Measurements from ENCODE around the gene ENPP1.
A peak's percentile ranks its signal among the peaks of the same experiment; 100 is the strongest.

ENPP1 gene

DNA sequence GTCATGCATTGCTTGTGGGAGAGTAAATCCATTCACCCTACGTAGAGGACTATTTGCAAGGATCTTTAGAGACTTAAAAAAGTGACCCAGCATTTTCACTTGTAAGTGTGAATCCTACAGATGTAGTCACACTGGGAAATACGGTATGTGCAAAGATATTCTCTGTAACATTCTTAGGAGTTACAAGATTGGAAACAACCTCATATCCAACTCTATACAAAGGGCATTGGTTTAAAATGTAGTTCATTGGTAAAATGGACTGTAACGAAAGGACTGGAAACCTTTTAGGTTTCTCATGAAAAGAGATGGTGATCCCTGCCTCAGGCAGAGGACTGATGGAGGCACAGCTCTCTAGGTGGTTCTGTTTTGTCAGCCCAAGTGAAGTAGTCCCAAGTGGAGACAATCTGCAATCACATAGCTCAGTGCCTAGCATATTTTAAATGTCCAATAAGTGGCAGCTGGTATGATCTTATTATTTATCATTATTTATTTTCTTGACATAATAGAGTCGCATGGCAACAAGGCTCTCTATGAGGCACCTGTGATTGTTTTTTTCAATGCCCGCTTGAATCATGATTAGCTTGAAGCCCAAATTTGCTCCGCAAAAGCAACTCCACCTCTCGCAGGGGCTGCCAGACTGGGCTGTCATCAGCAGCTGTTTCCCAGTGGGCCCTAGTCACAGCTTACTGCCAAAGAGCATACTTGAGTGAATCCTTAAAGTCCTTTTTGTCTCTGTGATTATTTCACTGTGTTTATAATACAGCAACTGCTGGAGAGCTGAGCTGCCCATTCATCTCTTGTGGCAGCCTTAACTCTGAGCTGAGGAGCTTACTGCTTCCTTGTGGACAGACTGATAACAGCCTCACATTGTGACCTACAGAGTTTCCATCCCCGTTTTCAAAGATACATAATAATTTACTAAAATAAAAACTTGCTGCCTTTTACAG is 19.8 kb upstream of the ENPP1 start:
- no peaks in the 10 kb centered on the region for H3K27me3 ChIP-seq (ENCODE audit: insufficient read depth, low read length)
- no peak overlapping the region for H3K9ac ChIP-seq (ENCODE audit: low read depth, low read length)
- H3K4me1 ChIP-seq (ENCODE audit: insufficient read depth, low read length), result no peaks in the 10 kb centered on the region; the same call in 1 of the 2 replicates
- no peaks in the 10 kb centered on the region for H3K9me3 ChIP-seq (ENCODE audit: insufficient read depth, low read depth, low read length)
- H3K27ac ChIP-seq (ENCODE audit: low read length), result no peak overlapping the region
- no peak overlapping the region for H3K4me3 ChIP-seq (ENCODE audit: low read length)
- no peaks in the 10 kb centered on the region for H3K36me3 ChIP-seq (ENCODE audit: insufficient read depth, low read depth, low read length)

DNA sequence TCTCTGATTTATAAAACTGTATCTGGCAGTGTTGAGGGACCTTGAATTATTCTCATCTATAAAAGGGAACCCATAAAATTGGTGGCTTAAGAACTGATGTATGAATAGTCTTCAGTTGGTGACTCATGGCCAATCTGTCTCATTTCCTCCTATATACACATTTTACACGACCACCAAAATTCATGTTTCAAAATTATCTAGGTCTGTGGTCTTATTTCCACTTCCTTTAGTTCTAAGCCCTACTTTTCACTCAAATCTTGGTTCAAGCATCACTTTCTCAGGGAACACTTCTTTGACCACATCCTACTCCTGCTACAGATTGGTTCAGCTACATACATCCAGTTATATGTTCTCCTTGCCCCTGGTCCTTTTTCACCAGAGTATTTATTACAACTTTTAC is 18.6 kb upstream of the ENPP1 start:
- H3K4me3 ChIP-seq (ENCODE audit: low read length), result no peak overlapping the region
- H3K4me1 ChIP-seq (ENCODE audit: insufficient read depth, low read length), result no peaks in the 10 kb centered on the region; the same call in 1 of the 2 replicates
- H3K36me3 ChIP-seq (ENCODE audit: insufficient read depth, low read depth, low read length), result no peaks in the 10 kb centered on the region
- H3K27ac ChIP-seq (ENCODE audit: low read length), result no peak overlapping the region
- H3K27me3 ChIP-seq (ENCODE audit: insufficient read depth, low read length), result no peaks in the 10 kb centered on the region
- no peak overlapping the region for H3K9ac ChIP-seq (ENCODE audit: low read depth, low read length)
- H3K9me3 ChIP-seq (ENCODE audit: insufficient read depth, low read depth, low read length), result no peaks in the 10 kb centered on the region

DNA sequence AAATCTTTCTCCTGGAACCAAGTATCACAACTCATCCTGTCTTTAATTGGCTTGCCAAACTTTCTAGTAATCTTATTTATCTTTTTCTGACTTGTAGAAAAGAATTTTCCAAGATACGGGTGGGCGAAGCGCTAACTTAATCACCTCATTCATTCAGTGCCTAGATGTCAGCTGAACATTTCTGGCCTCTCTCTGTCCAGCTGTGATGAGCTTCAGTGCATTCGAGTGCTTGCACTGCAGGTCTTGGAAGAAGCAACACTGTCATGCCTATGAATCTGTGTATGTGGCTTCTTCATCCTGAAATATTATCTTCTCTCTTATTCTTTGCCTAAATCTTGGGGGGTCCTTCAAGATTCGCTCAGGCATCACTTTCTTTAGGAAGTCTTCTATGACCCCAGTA is 16.3 kb upstream of the ENPP1 start:
- no peaks in the 10 kb centered on the region; the same call in 1 of the 2 replicates for H3K4me1 ChIP-seq (ENCODE audit: insufficient read depth, low read length)
- no peak overlapping the region for H3K27ac ChIP-seq (ENCODE audit: low read length)
- H3K9me3 ChIP-seq (ENCODE audit: insufficient read depth, low read depth, low read length), result no peaks in the 10 kb centered on the region
- no peaks in the 10 kb centered on the region for H3K36me3 ChIP-seq (ENCODE audit: insufficient read depth, low read depth, low read length)
- no peak overlapping the region for H3K4me3 ChIP-seq (ENCODE audit: low read length)
- no peaks in the 10 kb centered on the region for H3K27me3 ChIP-seq (ENCODE audit: insufficient read depth, low read length)
- H3K9ac ChIP-seq (ENCODE audit: low read depth, low read length), result no peak overlapping the region

DNA sequence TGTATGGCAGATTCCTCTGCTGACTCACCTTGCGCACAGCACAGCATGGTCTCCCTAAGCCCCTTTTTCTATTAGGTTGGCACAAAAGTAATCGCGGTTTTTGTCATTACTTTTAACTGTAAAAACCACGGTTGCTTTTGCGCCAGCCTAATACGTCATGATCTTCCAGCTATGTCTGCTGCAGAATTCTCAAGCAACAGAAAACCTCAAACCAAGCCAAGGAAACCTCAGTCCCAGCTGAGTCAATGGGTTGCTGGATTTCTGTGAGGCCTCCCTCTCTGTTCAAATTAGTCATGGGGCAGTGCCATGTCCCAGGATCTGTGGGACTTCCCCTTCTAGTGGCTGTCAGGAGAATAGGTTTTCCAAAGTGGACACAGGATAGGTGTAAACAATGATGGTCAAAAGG is 15.7 kb upstream of the ENPP1 start:
- H3K9ac ChIP-seq (ENCODE audit: low read depth, low read length), result no peak overlapping the region
- H3K36me3 ChIP-seq (ENCODE audit: insufficient read depth, low read depth, low read length), result no peaks in the 10 kb centered on the region
- no peak overlapping the region for H3K27ac ChIP-seq (ENCODE audit: low read length)
- no peaks in the 10 kb centered on the region; the same call in 1 of the 2 replicates for H3K4me1 ChIP-seq (ENCODE audit: insufficient read depth, low read length)
- H3K9me3 ChIP-seq (ENCODE audit: insufficient read depth, low read depth, low read length), result no peaks in the 10 kb centered on the region
- no peaks in the 10 kb centered on the region for H3K27me3 ChIP-seq (ENCODE audit: insufficient read depth, low read length)
- H3K4me3 ChIP-seq (ENCODE audit: low read length), result no peak overlapping the region

DNA sequence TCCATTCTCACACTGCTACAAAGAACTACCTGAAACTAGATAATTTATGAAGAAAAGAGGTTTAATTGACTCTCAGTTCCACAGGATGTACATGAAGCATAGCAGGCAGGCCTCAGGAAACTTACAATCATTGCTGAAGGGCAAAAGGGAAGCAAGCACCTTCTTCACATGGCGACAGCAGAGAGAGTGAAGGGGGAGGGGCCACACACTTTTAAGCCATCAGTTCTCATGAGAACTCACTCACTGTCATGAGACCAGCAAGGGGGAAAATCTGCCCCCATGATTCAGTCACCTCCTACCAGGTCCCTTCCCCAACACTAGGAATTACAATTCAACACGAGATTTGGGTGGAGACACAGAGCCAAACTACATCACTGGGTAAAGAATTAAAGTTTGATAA is 12.5 kb upstream of the ENPP1 start:
- Histone ChIP-seq H3K27me3 (ENCODE audit: insufficient read depth, low read length) (no peaks in the 10 kb centered on the region), H3K9me3 (ENCODE audit: insufficient read depth, low read depth, low read length) (no peaks in the 10 kb centered on the region), H3K4me1 (ENCODE audit: insufficient read depth, low read length) (no peaks in the 10 kb centered on the region; the same call in 1 of the 2 replicates), H3K9ac (ENCODE audit: low read depth, low read length) (no peak overlapping the region), H3K36me3 (ENCODE audit: insufficient read depth, low read depth, low read length) (no peaks in the 10 kb centered on the region), H3K27ac (ENCODE audit: low read length) (no peak overlapping the region), H3K4me3 (ENCODE audit: low read length) (no peak overlapping the region)

DNA sequence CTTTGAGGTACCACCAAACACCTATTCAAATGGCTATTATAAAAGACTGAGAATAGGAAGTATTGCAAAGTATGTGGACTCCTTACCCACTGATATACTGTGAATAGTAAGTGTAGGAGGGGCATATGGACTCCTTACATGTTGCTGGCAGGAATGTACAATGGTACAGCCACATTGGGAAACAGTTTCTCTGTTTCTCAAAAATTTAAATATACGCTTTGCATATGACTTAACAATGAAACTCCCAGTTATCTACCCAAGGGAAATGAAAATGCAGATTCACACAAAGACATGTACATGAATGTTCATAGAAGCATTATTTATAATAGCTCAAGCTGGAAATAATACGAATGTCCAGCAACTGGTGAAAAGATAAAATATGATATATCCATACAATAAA is 5.5 kb upstream of the ENPP1 start:
- no peaks in the 10 kb centered on the region for H3K36me3 ChIP-seq (ENCODE audit: insufficient read depth, low read depth, low read length)
- H3K9ac ChIP-seq (ENCODE audit: low read depth, low read length), result no peak overlapping the region
- no peak overlapping the region for H3K27ac ChIP-seq (ENCODE audit: low read length)
- peaks cover 18% of the 10 kb centered on the region; the same call in 1 of the 2 replicates for H3K27me3 ChIP-seq (ENCODE audit: insufficient read depth, low read length)
- H3K4me1 ChIP-seq (ENCODE audit: insufficient read depth, low read length), result peaks cover 4% of the 10 kb centered on the region; the same call in 1 of the 2 replicates
- H3K9me3 ChIP-seq (ENCODE audit: insufficient read depth, low read depth, low read length), result 0 out of 2 replicates have a peak, but pooled peaks cover 9% of the 10 kb centered on the region
- H3K4me3 ChIP-seq (ENCODE audit: low read length), result no peak overlapping the region

DNA sequence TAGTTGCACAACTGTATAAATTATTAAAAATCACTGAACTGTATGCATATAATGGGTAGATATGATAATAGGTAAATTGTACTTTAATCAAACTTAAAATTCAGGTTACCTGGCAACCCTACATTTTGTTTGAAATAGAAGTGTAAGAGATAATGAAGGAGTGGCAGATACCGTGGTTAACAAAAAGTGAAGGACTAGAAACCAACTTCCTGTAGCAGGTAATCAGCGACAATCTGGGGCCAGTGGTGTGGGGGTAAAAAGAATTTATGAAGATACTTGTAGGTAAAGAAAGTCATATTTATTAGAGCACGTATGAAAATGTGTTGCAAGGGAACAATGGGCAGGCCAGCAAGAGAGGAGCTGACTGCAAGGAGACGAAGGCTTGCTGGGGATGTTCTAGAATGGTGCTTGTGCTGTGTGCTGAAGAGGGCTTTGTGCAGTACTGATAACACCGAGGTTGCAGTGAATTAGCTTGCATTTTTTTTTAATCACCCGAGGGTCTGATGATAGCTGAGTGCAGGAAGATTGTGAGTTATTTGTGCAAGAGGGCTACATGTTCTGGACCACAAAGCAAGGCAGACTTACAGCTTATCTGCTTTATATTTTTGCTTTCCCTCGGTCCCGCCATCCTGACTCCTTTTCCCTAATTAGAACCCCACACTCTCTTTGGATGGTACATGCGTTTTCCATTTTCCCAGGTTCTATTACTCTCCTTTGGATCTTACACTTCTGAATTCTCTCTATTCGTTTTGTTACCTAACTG is 4.6 kb upstream of the ENPP1 start:
- no peaks in the 10 kb centered on the region for H3K36me3 ChIP-seq (ENCODE audit: insufficient read depth, low read depth, low read length)
- no peak overlapping the region for H3K4me3 ChIP-seq (ENCODE audit: low read length)
- no peak overlapping the region for H3K27ac ChIP-seq (ENCODE audit: low read length)
- no peak overlapping the region for H3K9ac ChIP-seq (ENCODE audit: low read depth, low read length)
- H3K9me3 ChIP-seq (ENCODE audit: insufficient read depth, low read depth, low read length), result 0 out of 2 replicates have a peak, but pooled peaks cover 9% of the 10 kb centered on the region
- H3K4me1 ChIP-seq (ENCODE audit: insufficient read depth, low read length), result peaks cover 4% of the 10 kb centered on the region; the same call in 1 of the 2 replicates
- H3K27me3 ChIP-seq (ENCODE audit: insufficient read depth, low read length), result peaks cover 18% of the 10 kb centered on the region; the same call in 1 of the 2 replicates

DNA sequence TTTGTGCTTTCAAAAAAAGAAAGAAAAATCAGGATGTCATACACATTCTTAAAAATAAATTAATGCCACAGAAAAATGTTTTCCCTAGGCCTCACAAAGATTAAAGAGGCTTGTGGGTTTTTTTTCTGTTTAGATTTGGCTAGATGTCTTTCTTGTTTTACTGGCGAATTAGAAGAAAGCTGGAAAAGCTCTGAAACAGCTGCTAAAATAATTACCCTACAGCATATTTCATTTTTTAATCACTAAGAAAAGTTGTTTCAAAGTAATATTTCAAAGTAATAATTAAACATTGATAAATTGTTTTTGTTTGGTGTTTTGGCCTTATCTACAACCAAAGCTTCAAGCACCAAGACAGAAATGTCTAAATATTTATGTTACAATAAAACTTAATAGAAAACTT is 3.7 kb upstream of the ENPP1 start:
- H3K9ac ChIP-seq (ENCODE audit: low read depth, low read length), result no peak overlapping the region
- H3K4me3 ChIP-seq (ENCODE audit: low read length), result no peak overlapping the region
- no peak overlapping the region for H3K27ac ChIP-seq (ENCODE audit: low read length)
- 0 out of 2 replicates have a peak, but pooled peaks cover 9% of the 10 kb centered on the region for H3K9me3 ChIP-seq (ENCODE audit: insufficient read depth, low read depth, low read length)
- peaks cover 6% of the 10 kb centered on the region; the same call in 1 of the 2 replicates for H3K4me1 ChIP-seq (ENCODE audit: insufficient read depth, low read length)
- H3K36me3 ChIP-seq (ENCODE audit: insufficient read depth, low read depth, low read length), result no peaks in the 10 kb centered on the region
- H3K27me3 ChIP-seq (ENCODE audit: insufficient read depth, low read length), result peaks cover 27% of the 10 kb centered on the region; the same call in 1 of the 2 replicates

DNA sequence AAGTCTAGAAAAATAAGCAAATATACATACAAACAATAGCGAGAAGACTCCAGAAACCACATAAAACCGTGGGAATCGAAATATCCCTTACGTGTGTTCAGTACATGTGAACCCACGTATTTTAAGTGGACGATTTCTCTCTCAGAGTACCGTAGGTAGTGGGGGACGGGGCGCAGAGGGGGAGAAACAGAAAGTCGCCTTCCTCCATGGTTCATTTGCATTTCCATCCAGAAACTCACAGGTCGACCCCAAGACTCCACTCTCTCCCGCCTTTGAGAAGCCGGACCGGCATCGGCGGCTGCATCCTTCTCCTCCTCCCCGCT is 538 bp upstream of the ENPP1 start:
- no peaks in the 10 kb centered on the region for H3K36me3 ChIP-seq (ENCODE audit: insufficient read depth, low read depth, low read length)
- H3K27me3 ChIP-seq (ENCODE audit: insufficient read depth, low read length), result peaks cover 35% of the 10 kb centered on the region; the same call in 1 of the 2 replicates
- peaks cover 12% of the 10 kb centered on the region; the same call in 1 of the 2 replicates for H3K4me1 ChIP-seq (ENCODE audit: insufficient read depth, low read length)
- 0 out of 2 replicates have a peak, but pooled peaks cover 9% of the 10 kb centered on the region for H3K9me3 ChIP-seq (ENCODE audit: insufficient read depth, low read depth, low read length)
- peak overlapping the region; percentile 78; the same call in 1 of the 2 replicates for H3K9ac ChIP-seq (ENCODE audit: low read depth, low read length)
- peak overlapping the region; percentile 5 for H3K27ac ChIP-seq (ENCODE audit: low read length)
- H3K4me3 ChIP-seq (ENCODE audit: low read length), result peak overlapping the region; percentile 84

DNA sequence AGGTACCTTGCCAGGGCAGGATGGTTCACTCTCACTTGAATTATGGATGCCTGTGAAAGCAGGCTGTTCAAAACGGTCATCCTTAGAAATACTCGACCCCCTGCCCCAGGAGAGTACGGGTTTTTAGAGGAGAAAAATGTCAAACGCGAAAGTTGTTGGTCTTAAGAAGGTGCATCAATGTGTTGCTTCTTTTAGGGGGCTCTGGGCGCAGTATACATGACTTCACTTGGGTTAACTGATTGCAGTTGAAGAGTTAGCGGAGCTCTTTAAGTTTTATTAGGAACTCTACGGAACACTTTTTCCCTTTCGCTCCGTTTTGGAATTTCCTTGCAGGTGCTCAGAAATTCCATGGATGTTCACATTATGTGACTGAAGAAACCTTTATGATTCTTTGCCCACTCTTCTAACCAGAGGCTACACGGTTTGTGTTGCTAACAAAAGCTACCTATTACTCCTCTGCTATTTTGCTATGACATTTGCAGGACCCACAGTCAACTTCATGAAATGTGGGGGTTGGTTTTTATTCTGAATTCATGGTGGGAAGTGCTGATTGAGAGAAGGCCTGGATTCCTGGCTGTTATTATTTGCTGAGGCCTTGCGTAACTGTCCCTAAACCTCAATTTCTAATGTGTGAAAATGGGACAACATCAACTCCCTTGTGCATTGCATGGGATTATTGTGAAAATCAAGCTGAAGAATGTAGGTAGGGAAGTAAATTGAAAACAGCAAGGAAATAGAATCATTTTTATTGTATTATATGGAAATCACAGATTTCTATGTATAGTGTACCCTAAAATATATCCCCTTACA is 845 bp downstream of the ENPP1 start:
- H3K36me3 ChIP-seq (ENCODE audit: insufficient read depth, low read depth, low read length), result no peaks in the 10 kb centered on the region
- peak overlapping the region; percentile 78 for H3K9ac ChIP-seq (ENCODE audit: low read depth, low read length)
- peaks cover 35% of the 10 kb centered on the region; the same call in 1 of the 2 replicates for H3K27me3 ChIP-seq (ENCODE audit: insufficient read depth, low read length)
- H3K4me1 ChIP-seq (ENCODE audit: insufficient read depth, low read length), result peaks cover 12% of the 10 kb centered on the region; the same call in 1 of the 2 replicates
- peak overlapping the region; percentile 94 for H3K4me3 ChIP-seq (ENCODE audit: low read length)
- no peaks in the 10 kb centered on the region for H3K9me3 ChIP-seq (ENCODE audit: insufficient read depth, low read depth, low read length)
- no peak overlapping the region for H3K27ac ChIP-seq (ENCODE audit: low read length)

DNA sequence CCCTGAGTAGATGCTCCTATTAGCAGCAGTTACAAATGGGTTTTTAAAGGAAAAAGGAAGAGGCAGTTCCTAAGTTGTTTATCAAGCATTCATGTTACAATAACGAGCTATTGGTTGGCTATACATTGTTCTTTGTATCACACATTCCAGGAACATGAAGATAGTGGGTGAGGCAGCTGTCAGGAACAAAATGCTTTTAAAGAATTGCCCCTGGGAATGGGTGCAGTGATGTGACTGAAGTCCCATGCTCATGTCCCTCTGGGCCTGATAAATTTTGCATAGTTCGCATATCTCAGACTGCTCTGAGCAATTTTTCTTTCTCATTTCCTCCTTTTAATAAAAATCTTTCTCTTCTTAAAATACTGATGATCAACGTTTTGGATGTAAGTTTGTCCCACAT is 3.7 kb downstream of the ENPP1 start:
- no peak overlapping the region for H3K27ac ChIP-seq (ENCODE audit: low read length)
- no peak overlapping the region for H3K9ac ChIP-seq (ENCODE audit: low read depth, low read length)
- peaks cover 25% of the 10 kb centered on the region; the same call in 1 of the 2 replicates for H3K27me3 ChIP-seq (ENCODE audit: insufficient read depth, low read length)
- H3K9me3 ChIP-seq (ENCODE audit: insufficient read depth, low read depth, low read length), result no peaks in the 10 kb centered on the region
- H3K4me3 ChIP-seq (ENCODE audit: low read length), result no peak overlapping the region
- peaks cover 12% of the 10 kb centered on the region; the same call in 1 of the 2 replicates for H3K4me1 ChIP-seq (ENCODE audit: insufficient read depth, low read length)
- H3K36me3 ChIP-seq (ENCODE audit: insufficient read depth, low read depth, low read length), result no peaks in the 10 kb centered on the region
